Left renal cortex interstitium (tissue), 4 donors: ENCODE results near the gene RNF157. TPM values are rescaled to one million over a fixed set of nuclear protein-coding genes. Genes with fewer than 3 reads are reported as not detected.
"Not testable (repeated sequence)": the region's sequence is repeated elsewhere in the genome, so short reads cannot be mapped to it uniquely, and the experiment has no call there.

Experiments used
- DNase-seq, 4 donors: peaks; one replicate each; pipeline ENCODE4 v3.0.0-alpha.2; 2013; ENCODE audit warnings: low read depth in 4 of 4, low spot score in 2 of 4, missing footprints in 1 of 4
- polyA plus RNA-seq, 4 donors: library from polyadenylated mRNA; unstranded; fragments of 120-200 nt; gene quantifications; one replicate each; pipeline ENCODE4 v1.2.1, GENCODE V29; 2013; ENCODE audit not compliant: insufficient read length in 4 of 4

The RNF157 gene
- polyA plus RNA-seq, 4 donors: 22.0 to 39.1 (median 28.8) TPM

DNA sequence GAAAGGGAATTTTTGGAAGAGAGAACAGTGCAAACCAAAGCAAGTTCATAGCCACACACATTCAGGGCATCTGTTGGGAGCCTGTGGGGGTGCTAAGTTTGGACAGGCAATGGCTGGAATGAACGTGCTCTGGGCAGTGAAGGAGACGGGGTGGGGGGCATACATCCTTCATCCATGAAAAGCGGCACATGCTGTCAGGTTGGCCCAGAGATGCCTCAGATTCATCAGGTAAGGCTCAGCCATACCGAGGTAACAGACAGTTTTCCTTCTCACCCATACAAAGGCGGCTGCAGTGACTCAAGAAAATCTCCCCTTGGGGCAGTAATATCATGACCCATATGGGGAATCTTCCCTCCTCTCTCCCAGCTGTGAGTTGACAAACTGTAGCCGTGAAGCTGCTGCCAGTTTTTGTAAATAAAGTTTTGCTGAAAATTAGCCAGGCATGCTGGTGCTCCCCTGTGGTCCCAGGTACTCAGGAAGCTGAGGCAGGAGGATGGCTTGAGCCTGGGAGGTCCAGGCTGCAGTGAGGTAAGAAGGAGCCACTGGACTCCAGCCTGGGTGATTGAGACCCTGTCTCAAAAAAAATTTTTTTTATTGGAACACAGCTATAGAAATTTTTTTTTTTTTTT is 15.6 kb upstream of the RNF157 start:
- DNase-seq: no peak

DNA sequence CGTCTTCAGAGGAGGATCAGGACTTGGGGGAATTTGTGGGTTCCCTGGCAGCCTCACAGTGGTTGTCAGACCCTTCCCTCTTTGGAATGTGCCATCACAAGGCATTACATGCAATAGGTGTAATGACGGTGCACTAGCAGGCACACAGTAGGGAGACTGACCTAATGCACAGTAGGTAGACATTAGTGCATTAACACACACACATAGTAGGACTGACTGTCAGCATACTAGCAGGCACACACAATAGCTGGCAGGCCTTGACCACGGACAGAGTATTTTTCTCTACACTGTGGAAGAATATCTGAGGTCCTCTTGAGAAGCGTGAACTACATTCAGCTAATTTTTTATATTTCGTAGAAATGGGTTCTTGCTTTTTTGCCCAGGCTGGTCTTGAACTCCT is 14.0 kb upstream of the RNF157 start:
- DNase-seq: no peak

DNA sequence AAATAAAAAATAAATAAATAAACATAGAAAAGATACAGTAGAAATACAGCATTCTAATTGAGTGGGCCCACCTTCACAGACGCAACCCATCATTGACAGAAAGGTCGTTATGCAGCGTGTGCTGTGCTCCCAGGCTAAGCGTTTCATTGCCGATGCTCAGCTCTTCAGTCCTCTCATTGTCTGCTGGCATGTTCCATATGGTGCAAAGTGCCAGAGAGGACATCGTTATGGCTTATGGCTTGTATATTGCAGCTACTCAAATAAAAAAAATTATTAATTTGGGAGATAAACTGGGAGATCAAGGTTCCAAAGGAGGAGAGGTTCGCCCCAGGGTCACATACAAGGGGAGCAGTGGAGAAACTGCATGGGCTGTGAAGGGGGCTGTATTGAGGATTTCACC is 13.5 kb upstream of the RNF157 start:
- no peak for DNase-seq

DNA sequence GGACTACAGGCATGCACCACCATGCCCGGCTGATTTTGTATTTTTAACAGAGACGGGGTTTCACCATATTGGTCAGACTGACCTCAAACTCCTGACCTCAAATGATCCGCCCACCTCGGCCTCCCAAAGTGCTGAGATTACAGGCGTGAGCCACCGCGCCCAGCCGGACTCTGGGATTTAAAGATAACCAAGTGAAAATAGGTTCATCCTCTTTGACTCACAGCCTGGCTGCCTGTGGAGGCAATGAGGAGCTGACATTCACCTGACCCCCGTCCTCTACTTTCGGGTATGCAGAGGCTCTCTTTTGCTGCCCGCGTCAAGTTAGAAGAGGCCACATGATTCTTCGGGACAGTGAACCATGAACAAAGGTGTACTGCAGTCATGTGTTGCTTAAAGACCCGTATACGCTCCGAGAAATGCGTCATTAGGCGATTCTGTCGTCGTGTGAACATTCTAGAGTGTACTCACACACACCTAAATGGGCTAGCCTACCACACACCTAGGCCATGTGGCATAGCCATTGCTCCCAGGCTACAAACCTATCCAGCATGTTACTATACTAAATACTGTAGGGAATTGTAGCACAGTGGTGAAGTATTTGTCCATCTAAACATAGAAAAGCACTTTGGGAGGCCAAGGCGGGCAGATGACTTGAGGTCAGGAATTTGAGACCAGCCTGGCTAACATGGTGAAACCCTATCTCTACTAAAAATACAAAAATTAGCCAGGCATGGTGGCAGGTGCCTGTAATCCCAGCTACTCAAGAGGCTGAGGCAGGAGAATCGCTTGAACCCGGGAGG is 12.9 kb upstream of the RNF157 start:
- DNase-seq: not testable (repeated sequence)

DNA sequence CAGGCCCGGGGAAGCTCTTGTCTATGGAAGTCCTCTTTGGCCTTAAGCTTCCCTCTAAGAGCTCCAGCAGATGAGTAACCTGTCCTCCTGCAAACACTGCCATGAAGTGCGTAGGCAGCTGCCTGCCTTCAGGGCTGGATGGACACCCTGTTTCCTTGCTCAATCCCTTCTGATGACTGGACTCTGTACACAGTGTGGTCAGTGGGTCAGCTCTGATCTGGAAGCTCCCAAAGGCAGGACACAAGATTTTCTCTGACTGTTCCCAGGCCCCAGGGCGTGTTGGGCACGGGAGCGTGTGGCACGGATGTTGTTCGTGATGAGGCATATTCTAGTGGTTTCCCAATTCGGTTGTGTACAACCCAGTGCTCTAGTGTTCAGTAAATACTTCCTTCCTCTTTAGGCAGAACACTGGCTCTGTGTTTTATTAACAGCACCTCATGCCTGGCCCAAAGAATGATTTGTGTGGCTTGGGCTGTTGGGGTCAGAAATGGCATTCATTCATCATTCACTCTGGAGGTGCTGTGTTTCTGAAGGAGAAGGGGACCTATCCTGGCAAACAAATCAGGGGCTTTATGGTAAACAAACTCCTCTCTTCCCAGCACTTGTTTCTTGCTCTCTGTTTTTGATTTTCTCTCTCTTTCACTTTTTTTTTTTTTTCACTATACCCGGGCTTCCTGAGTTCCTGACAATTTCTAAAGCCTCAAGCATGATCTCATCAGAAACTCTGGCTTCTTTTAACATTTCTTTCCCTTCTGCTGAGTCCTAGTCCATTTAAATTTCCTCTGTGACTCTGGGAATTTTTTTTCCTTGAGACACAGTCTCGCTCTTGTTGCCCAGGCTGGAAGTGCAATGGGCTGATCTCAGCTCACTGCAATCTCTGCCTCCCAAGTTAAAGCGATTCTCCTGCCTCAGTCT is 12.0 kb upstream of the RNF157 start:
- no peak for DNase-seq

DNA sequence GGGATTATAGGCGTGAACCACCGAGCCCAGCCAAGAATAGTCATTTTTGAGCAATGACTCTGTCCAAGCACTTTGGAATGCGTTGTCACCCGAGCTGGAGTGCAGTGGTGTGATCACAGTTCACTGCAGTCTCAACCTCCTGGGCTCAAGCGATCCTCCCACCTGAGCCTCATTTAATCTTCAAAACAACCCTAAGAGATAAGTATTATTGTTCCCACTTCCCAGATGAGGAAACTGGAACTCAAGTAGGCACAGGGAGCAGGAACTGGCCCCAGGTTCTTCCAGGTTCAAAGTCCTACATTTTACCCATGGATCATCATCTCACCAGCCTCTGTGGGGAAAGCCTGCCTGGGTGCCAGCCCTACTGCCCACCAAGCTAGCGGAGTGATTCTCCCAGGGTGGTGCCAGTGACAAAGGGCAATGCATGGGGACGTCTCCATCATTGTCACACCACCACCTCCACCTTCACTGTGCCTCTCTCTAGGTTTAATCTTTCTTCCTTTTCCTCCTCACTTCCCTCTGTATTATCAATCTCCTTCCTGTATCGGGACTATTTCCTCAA is 11.3 kb upstream of the RNF157 start:
- DNase-seq: no peak

DNA sequence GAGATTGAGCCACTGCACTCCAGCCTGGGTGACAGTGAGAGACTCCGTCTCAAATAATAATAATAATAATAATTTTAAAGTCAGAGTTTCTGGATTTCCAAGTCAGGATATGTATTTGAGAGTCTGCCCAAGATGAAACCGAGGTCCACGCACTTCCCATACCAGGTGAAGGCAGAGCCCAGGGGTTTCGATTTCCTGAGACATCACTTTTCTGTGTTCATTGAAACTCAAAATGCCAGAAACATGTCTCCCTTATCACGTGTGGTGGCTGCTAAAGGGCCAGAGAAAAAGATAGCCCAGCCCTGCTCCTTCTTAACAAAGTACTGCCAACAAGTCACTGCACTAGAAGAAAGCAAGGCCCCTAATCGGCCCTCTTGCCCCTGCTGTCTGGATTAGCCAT is 9.8 kb upstream of the RNF157 start:
- no peak for DNase-seq

DNA sequence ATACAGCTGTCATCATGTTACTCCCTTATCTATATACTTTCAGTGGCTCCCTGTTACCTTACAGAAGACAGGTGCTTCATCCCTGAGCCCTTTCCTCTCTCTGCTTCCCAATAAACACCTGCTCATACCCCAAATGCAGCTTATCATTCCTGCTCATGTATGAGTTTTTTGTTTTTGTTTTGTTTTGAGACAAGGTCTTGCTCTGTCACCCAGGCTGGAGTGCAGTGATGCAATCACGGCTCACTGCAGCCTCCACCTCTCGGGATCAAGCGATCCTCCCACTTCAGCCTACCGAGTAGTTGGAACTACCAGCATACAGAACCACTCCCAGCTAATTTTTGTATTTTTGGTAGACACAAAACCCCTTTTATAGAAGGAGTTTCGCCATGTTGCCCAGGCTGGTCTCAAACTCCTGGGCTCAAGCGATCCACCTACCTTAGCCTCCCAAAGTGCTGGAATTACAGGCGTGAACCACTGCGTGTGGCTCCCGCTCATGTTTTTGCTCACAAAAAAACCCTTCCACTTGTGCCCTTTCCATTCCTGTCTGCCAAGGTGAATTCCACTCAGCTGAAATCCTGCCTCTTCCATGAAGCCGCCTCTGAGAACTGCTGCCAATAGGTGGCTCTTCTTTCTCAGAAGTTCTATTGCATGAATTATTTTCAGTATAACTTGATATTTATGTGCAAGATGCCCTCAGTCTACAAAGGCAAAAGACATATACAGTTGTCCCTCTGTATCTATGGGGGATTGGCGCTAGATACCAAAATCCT is 7.9 kb upstream of the RNF157 start:
- DNase-seq: no peak

DNA sequence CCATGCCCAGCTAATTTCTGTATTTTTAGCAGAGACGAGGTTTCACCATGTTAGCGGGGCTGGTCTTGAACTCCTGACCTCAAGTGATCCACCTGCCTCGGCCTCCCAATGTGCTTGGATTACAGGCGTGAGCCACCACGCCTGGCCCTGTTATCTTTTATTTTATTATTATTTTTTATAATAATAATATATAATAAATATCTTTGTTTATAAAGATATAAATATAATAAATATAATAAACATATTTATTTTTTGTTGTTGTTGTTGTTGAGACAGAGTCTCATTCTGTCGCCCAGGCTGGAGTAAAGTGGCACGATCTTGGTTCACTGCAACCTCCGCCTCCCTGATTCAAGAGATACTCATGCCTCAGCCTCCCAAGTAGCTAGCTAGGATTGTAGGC is 7.0 kb upstream of the RNF157 start:
- DNase-seq: no peak

DNA sequence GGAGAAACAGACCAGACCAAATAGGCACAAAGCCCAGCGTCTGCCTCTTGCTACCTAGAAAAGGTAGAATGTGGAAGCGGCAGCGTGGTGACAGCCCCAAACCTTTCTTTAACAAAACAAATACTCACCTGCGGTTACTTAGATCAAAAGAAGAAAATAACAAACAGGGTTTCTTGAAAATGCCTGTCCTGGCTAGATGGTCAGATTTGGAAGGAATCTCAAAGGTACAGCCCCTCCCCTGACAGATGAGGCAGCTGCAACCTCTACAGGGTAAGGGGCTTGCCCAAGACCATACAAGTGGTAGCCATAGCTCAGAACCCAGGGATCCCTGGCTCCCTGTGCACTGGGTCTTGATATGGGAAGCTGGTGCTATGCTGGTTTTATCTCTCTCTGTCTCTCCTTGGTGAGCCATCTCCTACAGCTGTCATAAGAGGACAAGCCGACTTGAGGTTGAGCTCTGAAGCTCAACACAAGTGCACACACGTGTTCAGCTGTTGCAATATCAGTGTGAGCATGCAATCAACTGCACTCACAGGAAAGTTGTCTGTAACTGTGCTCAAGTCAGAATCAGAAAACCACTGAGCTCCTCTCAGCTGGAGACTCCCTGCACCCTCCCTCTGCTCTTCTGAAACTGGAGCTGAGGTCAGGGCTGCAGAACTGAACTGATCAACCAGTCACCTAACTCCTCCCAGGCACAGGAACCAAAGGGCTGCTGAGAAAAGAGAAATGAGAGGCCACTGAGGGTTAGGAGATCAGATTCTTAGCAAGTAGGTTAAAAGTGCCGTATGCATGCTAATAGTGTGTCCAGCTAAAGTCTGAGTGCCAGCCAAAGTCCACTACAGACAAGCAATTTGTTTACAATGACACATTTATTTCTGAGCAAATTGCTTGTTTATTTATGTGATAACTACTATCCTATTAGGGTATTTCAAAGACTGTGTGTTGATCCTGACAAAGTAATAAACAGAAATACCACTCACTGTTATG is 6.1 kb upstream of the RNF157 start:
- no peak for DNase-seq

DNA sequence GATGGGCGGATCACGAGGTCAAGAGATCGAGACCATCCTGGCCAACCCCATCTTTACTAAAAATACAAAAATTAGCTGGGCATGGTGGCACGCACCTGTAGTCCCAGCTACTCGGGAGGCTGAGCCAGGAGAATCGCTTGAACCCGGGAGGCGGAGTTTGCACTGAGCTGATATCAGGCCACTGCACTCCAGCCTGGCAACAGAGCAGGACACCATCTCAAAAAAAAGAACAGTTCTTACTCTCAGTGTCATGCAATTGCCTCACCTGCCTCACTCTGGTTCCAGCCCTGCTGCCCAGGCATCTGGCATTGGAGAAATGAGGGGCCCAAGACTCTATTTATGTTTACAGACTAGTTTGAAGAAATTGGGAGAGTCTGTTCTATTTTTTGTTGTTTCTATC is 4.4 kb upstream of the RNF157 start:
- not testable (repeated sequence) for DNase-seq

DNA sequence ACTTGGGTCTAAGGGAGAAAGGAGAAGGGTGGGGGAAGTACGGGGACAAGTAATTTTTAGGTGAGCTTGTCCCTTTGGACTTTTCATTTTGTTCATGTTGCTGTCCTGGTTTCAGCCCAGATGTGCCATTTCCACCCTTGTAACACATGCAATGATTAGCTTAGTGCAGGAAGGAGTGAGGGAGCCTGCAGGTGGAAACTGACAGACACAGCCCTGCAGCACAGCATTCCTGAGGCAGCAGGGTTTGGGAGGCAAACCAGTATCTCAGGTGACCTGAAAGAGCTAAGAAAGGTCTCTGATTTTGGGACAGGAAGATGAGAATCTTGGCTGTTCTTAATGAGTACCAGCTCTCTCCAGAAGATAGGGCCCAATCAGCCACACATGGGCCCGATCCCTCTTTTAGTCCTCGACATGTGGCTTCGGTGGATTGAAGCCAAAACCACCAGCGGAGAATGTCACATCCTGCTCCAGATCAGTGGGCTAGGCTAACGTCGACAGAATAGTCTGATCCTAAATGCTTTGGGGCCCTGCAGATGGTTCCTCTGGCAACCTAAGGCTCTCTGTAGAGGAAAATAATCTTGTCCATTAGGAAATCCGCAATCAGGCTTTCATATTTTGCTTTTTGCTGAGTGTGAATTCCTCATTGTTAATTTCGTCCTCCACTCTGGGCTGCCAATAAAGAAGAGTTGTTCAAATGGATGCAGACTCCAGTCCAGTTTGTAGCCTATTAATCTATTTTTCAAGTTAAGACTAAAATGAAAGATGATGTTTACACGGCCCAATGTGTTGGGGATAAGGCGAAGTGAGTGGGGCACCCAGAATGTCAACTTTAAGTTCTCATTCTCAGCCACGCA is 3.8 kb upstream of the RNF157 start:
- no peak for DNase-seq

DNA sequence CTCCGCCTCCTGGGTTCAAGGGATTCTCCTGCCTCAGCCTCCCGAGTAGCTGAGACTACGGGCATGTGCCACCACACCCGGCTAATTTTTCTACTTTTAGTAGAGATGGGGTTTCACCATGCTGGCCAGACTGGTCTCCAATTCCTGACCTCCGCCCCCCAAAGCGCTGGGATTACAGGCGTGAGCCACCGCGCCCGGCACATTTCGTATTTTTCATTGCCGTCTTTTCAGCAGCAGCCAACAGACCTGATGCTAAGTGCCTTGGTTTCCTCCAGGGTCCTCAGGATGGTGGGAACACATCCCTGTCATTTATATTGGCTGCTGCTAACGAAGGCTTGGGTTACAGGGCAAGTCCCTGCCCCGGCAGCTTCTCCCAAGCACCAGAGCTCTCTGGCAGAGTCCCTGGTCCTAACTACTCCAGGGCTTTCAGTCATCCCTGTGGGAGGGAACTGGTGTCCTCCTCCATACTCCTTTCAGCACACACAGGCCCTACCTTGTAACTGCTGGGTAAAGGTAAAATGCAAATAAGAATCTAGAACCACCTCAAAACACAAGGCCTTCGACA is 1.5 kb upstream of the RNF157 start:
- DNase-seq: no peak

DNA sequence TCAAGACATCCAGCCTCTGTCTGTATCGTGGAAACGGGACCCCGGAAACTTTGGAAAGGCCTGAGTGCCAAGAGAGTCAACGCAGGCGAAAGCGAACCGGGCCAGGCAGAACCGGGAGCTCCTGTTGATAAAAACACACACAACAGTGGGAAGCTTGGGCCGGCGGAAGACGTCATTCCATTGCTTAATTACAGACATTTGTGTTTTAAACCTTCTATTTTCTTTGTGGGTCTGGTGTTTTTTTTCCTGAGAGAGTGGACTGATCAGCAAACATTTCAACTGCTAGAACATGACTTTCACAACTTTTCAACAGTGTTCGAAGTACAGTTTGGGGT is 878 bp upstream of the RNF157 start:
- DNase-seq: no peak

DNA sequence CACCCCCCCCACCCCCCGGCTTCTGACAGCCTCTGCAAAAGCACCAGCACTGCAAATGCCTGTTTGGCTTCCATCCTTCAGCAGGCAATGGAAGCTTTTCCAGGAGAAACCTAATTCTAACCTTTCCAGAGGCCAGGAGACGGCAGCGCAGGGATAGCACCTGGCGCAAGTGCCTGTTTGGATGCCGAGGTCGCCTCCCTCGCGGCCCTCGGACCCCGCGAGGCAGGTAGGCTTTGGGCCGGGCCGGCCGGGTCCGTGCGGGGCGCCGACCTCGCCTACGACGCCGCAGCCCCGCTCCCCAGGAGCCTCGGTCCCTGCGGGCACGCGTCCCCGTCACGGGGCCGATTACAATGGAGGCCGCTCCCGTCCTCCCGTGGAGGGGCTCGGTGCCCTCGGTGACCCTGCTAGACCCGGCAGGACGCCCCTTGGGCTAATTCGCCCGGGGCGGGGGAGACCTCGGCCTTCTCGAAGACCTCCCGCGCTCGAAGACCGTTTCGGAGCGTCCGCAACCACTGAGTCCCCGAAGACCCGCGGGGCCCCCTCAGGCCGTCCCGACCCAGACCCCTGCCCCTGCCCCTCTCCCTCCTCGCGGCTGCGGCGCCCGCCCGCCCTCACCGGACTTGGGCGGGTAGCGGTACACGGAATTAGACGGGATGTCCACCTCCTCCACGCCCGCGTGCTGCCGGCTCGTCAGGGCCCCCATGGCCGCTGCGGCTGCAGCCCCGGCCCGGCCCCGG is 587 bp downstream of the RNF157 start:
- no peak for DNase-seq

DNA sequence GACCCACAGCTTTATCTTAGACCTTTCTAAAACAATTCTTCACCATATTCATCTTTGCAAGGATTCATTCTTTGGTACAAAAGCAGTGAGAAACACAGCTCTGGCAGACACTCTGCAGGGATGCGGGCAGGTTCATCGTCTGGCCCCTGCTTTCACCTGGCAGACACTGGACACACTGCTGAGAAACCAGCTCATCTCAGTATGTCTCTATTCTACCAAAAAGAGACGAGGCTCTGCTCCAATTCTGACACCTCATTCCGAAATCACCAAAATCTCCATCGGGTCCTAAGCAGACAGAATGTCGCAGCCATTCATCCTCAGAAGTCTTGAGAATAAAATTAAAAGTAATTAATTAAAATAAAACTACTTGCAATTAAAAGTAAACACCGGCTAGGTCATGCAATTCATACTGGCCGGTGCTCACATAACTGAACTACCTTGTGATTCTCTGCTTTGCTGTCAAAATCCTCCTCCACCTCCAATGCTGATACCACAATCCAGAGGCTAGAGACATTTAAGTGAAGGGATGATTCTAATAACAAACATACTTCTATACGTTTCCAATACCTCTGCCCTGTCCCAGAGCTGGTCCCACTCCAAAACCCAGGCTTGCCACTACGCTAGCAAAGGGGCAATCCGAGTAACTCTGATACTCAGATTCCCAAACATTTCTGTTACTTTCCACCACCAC is 1.3 kb downstream of the RNF157 start:
- no peak for DNase-seq

DNA sequence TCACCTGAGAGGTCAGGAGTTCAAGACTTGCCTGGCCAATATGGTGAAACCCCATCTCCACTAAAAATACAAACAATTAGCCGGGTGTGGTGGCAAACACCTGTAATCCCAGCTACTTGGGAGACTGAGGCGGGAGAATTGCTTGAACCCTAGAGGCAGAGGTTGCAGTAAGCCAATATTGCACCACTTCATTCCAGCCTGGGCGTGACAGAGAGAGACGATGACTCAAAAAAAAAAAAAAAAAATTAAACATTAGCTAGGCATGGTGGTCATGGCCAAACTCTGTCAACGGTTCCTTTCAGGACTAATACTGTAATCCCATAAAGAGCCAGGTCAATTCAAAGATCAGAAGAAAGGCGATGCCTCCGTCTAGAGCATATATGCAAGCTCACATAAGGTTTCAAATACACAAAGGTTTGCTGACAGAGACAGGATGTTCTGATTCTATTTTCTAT is 2.4 kb downstream of the RNF157 start:
- DNase-seq: no peak
